Heart left ventricle (tissue), 16 donors: ENCODE measurements around the gene CLPSL1. TPM values are rescaled to one million over a fixed set of nuclear protein-coding genes. Genes with fewer than 3 reads are reported as not detected.

Experiments
- ATAC-seq, 4 donors: fragments of 200-7000 bp; cut with Tn5 transposase; one replicate each; pipeline ENCODE4 v1.9.1; 2020 to 2022; ENCODE audit warnings: moderate library complexity in 4 of 4, mild to moderate bottlenecking in 3 of 4, moderate number of reproducible peaks in 1 of 4
- DNase-seq, 5 donors: peaks; one replicate each; pipeline ENCODE4 v3.0.0-alpha.2; 2020
- H3K27ac ChIP-seq, 12 donors: fragments of 200-600 bp; sonication (generic) in 4 of 12; one replicate each; pipeline versions ENCODE4 v1.5.0 to v1.8.0; 2016 to 2022; ENCODE audit warnings: mild to moderate bottlenecking in 2 of 12
- H3K27me3 ChIP-seq, 9 donors: fragments of 200-600 bp; sonication (generic) in 2 of 9; one replicate each; pipeline versions ENCODE4 v1.5.1 to v1.8.0; 2016 to 2022; ENCODE audit warnings: mild to moderate bottlenecking in 3 of 9
- H3K36me3 ChIP-seq, 9 donors: fragments of 200-600 bp; sonication (generic) in 2 of 9; one replicate each; pipeline versions ENCODE4 v1.5.0 to v1.8.0; 2018 to 2022; ENCODE audit warnings: mild to moderate bottlenecking in 2 of 9
- H3K4me1 ChIP-seq, 12 donors: fragments of 200-600 bp; sonication (generic) in 4 of 12; one replicate each; pipeline versions ENCODE4 v1.5.0 to v1.8.0; 2016 to 2022; ENCODE audit warnings: mild to moderate bottlenecking in 3 of 12
- H3K4me3 ChIP-seq, 12 donors: fragments of 200-600 bp; sonication (generic) in 4 of 12; one replicate each; pipeline versions ENCODE4 v1.5.0 to v1.8.0; 2017 to 2022; ENCODE audit warnings: mild to moderate bottlenecking in 9 of 12, moderate library complexity in 4 of 12
- H3K9me3 ChIP-seq, 12 donors: fragments of 200-600 bp; sonication (generic) in 4 of 12; one replicate each; pipeline versions ENCODE4 v1.5.0 to v1.8.0; 2016 to 2022; ENCODE audit warnings: mild to moderate bottlenecking in 1 of 12
- CTCF ChIP-seq, 12 donors: fragments of 200-600 bp; sonication (generic) in 4 of 12; IDR thresholded peaks; one replicate each; pipeline versions ENCODE4 v1.5.0 to v1.8.0; 2018 to 2022; ENCODE audit warnings: antibody characterized with exemption in 12 of 12, mild to moderate bottlenecking in 5 of 12
- POLR2A ChIP-seq, 2 donors: fragments of 450-650 bp; IDR thresholded peaks; one replicate each; pipeline ENCODE4 v1.6.1; 2017; ENCODE audit warnings: antibody characterized with exemption in 2 of 2, mild to moderate bottlenecking in 2 of 2, moderate library complexity in 2 of 2
- WGBS, 4 donors: extraction: QIAGEN DNeasy Blood & Tissue Kit in 2 of 4; methylation state at CpG; one replicate each; pipeline versions ENCODE4 v1.1.5 to v1.1.7; 2013 to 2018; 5-methylcytosine and 5-hydroxymethylcytosine counted together
- intact Hi-C, 10 donors: fragments of 100-400 bp; cut with DNase I; formaldehyde crosslinking; loops; one replicate each; pipeline versions ENCODE4 v1.11.1 to v1.14.2; 2022
- polyA plus RNA-seq, 2 donors: library from polyadenylated mRNA; stranded (reverse); fragments of 200-250 nt; gene quantifications; one replicate each; pipeline ENCODE4 v1.2.3, GENCODE V29; 2013
- total RNA-seq, 9 donors: library from RNA; depleted of rRNA in 2 of 9; stranded (reverse); fragments of >200 nt in 2 of 9; fragmentation: NEBNext Ultra II Directional in 3 of 9; extraction: Animal tissue kit (Norgen Biotek cat#: 25700) in 3 of 9; gene quantifications; one replicate each; pipeline versions ENCODE4 v1.1.0 to v1.2.4, GENCODE V29; 2016 to 2023
- donor health status: ischemic (EF 13 %, LVEDD 7.1; RV severe dilation, severe dysfunction).
- donor health status: healthy with polysubstance abuse.
- donor health status: DM: no; HTN: yes; CAD: no.
- donor health status: DM: no; HTN: no; CAD: no.
- donor health status: ischemic (EF 25% LVEDD 6.9; RV normal size, moderate dysfunction).
- donor health status: ischemic (EF 25% LVEDD 5.7; RV mildly dilated, moderate dysfunction).
- donor health status: healthy.
- donor health status: DM: yes; HTN: yes; CAD: no.
- donor health status: ischemic (EF 35%, LVEDD 5.7; RV mildly dilated, moderate dysfunction).
- donor health status: nonischemic (EF 11% LVEDD 7.7; RV severe dilation, severe dysfunction).
- donor health status: DM: yes; HTN: yes; CAD: no.
- donor health status: PGD.
- donor health status: ischemic (EF 29% LVEDD 5.4; RV normal size, mild dysfunction).
- donor health status: nonischemic (EF 23%, LVEDD 6.1; RV moderate dilation, normal function).

CLPSL1 gene
- total and polyA plus RNA-seq, 11 donors, result not detected

- Histone ChIP-seq H3K36me3 (no peaks in the 10 kb centered on the region), H3K9me3 (peaks cover 0 to 8% (median 0%) of the 10 kb centered on the region in 12 donors), H3K27me3 (no peaks in the 10 kb centered on the region), H3K4me3 (no peak overlapping the region), H3K4me1 (no peaks in the 10 kb centered on the region), H3K27ac (no peak overlapping the region)
- DNase-seq, result no peak
- ATAC-seq, result no peak
- intact Hi-C loops, result no loop called here
- TF ChIP-seq POLR2A (IDR thresholded peaks at IDR 0.05) (no peak), CTCF (IDR thresholded peaks at IDR 0.05) (no peak)
- whole genome bisulfite sequencing, 4 donors, result 85 to 90% (median 88%) methylated on average over 3 of the region's 3 CpGs
Measured at GRCh38 chr6:35746516-35746915, 34.3 kb upstream of the CLPSL1 start.

GRCh38 chr6:35747877-35748276, 32.9 kb upstream of the CLPSL1 start:
- TF ChIP-seq POLR2A (IDR thresholded peaks at IDR 0.05), result no peak
- intact Hi-C loops, result no loop called here
- no peaks in the 10 kb centered on the region for H3K4me1 ChIP-seq
- DNase-seq (no peak), ATAC-seq (no peak)
- no peaks in the 10 kb centered on the region for H3K36me3 ChIP-seq
- 91 to 100% (median 94%) methylated on average over 1 of the region's 1 CpG for WGBS, 4 donors
- no peak overlapping the region for H3K4me3 ChIP-seq
- no peaks in the 10 kb centered on the region for H3K27me3 ChIP-seq
- H3K27ac ChIP-seq, result no peak overlapping the region
- H3K9me3 ChIP-seq, result peaks cover 0 to 8% (median 0%) of the 10 kb centered on the region in 12 donors

GRCh38 chr6:35750557-35750956, 30.3 kb upstream of the CLPSL1 start:
- H3K9me3 ChIP-seq, result peaks cover 0 to 8% (median 0%) of the 10 kb centered on the region in 12 donors
- no peak for ATAC-seq
- no peak overlapping the region for H3K27ac ChIP-seq
- H3K4me1 ChIP-seq, result no peaks in the 10 kb centered on the region
- WGBS, 4 donors, result 83 to 88% (median 86%) methylated on average over 7 of the region's 7 CpGs
- DNase-seq, result no peak
- no peak overlapping the region for H3K4me3 ChIP-seq
- TF ChIP-seq CTCF (IDR thresholded peaks at IDR 0.05) (no peak), POLR2A (IDR thresholded peaks at IDR 0.05) (no peak)
- no peaks in the 10 kb centered on the region for H3K27me3 ChIP-seq
- no peaks in the 10 kb centered on the region for H3K36me3 ChIP-seq
- intact Hi-C loops, result loop anchor here in 3 of 10 donors (10.0 kb wide), 1 partner anchor 344 kb away; no protein-coding TSS in a partner anchor

GRCh38 chr6:35751594-35751993, 29.2 kb upstream of the CLPSL1 start:
- 72 to 91% (median 79%) methylated on average over 4 of the region's 4 CpGs for WGBS, 4 donors
- Histone ChIP-seq H3K27me3 (no peaks in the 10 kb centered on the region), H3K27ac (no peak overlapping the region), H3K4me3 (no peak overlapping the region), H3K4me1 (no peaks in the 10 kb centered on the region), H3K9me3 (peaks cover 0 to 8% (median 0%) of the 10 kb centered on the region in 12 donors), H3K36me3 (no peaks in the 10 kb centered on the region)
- ATAC-seq, result no peak
- no peak for TF ChIP-seq POLR2A (IDR thresholded peaks at IDR 0.05)
- TF ChIP-seq CTCF (IDR thresholded peaks at IDR 0.05), result no peak
- no peak for DNase-seq
- intact Hi-C loops, result loop anchor here in 3 of 10 donors (10.0 kb wide), 1 partner anchor 343 kb away; no protein-coding TSS in a partner anchor

- no peak overlapping the region for H3K27ac ChIP-seq
- no peak overlapping the region for H3K4me3 ChIP-seq
- H3K27me3 ChIP-seq, result no peaks in the 10 kb centered on the region
- ATAC-seq, result no peak
- intact Hi-C loops, result loop anchor here in 3 of 10 donors (10.0 kb wide), 1 partner anchor 342 kb away; no protein-coding TSS in a partner anchor
- H3K9me3 ChIP-seq, result peaks cover 0 to 8% (median 0%) of the 10 kb centered on the region in 12 donors
- no peak for DNase-seq
- H3K36me3 ChIP-seq, result no peaks in the 10 kb centered on the region
- WGBS, 4 donors, result 83 to 95% (median 91%) methylated on average over 4 of the region's 4 CpGs
- H3K4me1 ChIP-seq, result no peaks in the 10 kb centered on the region
- no peak for TF ChIP-seq POLR2A (IDR thresholded peaks at IDR 0.05)
- no peak for TF ChIP-seq CTCF (IDR thresholded peaks at IDR 0.05)
Measured at GRCh38 chr6:35752330-35752729, 28.5 kb upstream of the CLPSL1 start.
